ENCODE data around the gene LIMK2. TPM values are rescaled to one million over a fixed set of nuclear protein-coding genes. Genes with fewer than 3 reads are reported as not detected.

LIMK2 gene
- polyA plus RNA-seq, 1 donor (not counting 4 experiments of a cell fraction or from before 2014, with no cell fraction given), result 42.6 TPM

DNA sequence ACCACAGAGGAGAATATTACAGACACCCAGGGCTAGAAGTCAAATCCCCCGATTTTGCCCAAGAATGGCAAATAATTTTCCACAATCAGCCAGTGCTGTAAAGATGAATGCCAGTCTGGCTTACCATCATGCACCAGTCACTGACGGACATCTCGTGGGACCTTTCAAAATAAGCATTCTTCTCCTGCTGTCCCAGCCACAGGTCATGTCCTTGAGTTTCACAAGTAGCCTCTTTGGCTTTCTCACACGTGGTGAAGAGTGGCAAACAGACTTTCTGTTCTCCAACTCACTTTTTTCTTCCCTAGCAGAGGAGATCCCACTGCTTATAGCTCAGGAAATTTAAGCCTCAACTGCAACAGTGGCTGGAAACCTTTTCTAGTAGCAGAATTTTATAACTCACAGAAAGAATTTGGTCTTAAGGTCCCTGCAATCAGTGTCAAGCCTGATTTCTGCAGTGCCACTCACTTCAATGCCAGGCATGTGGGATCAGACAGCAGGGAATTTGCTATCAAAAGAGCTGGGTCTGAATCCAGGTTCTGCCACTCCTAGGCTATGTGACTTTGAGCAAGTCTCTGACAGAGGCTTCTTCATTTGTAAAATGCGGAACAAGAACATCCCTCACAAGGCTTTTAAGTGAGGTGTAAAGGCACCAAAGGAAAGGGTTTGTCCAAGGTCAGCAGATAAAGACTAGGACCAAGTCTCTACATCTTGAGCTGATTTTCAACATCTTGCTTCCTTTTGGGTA, 76.6 kb downstream of the LIMK2 start:
- FAIRE-seq (peak; percentile 44), DNase-seq (ENCODE audit: low read depth, low spot score) (no peak)
- Histone ChIP-seq H2AFZ (ENCODE audit: control insufficient read depth, low read length) (no peak overlapping the region), H3K4me2 (ENCODE audit: control insufficient read depth, extremely low read depth, insufficient read depth, low read depth, low read length) (peak overlapping the region; percentile 96), H3K4me3 (ENCODE audit: control insufficient read depth in 2 of 3, extremely low read depth in 1 of 3, insufficient read depth in 2 of 3, low read depth in 1 of 3, low read length in 3 of 3) (no peak overlapping the region), H3K9ac (ENCODE audit: control insufficient read depth, extremely low read depth, insufficient read depth, low read length) (no peak overlapping the region), H3K9me3 (ENCODE audit: control insufficient read depth, low read depth, low read length) (no peaks in the 10 kb centered on the region), H3K27ac (ENCODE audit: control insufficient read depth, insufficient read depth, low read length) (no peak overlapping the region), H4K20me1 (ENCODE audit: control insufficient read depth, extremely low read depth, insufficient read depth, low read length) (no peaks in the 10 kb centered on the region), H3K27me3 (ENCODE audit: control insufficient read depth, extremely low read depth, insufficient read depth, low read length) (no peaks in the 10 kb centered on the region), H3K36me3 (ENCODE audit: control insufficient read depth in 2 of 2, extremely low read depth in 1 of 2, insufficient read depth in 2 of 2, low read length in 2 of 2) (peaks cover 3 to 12% of the 10 kb centered on the region in 2 experiments), H3K79me2 (ENCODE audit: control insufficient read depth, insufficient read depth, low read length) (peaks cover 2% of the 10 kb centered on the region), H3K4me1 (ENCODE audit: control insufficient read depth, extremely low read depth, insufficient read depth, low read length) (peaks cover 30% of the 10 kb centered on the region), H3K9me1 (ENCODE audit: control insufficient read depth, extremely low read depth, insufficient read depth, low read length) (no peaks in the 10 kb centered on the region)
- dilution Hi-C loops (cut with MboI; ENCODE audit: extremely low pct_ligation_motif_present, low sequenced_read_pairs), result no loop called here
- TF ChIP-seq, protein P1, sequence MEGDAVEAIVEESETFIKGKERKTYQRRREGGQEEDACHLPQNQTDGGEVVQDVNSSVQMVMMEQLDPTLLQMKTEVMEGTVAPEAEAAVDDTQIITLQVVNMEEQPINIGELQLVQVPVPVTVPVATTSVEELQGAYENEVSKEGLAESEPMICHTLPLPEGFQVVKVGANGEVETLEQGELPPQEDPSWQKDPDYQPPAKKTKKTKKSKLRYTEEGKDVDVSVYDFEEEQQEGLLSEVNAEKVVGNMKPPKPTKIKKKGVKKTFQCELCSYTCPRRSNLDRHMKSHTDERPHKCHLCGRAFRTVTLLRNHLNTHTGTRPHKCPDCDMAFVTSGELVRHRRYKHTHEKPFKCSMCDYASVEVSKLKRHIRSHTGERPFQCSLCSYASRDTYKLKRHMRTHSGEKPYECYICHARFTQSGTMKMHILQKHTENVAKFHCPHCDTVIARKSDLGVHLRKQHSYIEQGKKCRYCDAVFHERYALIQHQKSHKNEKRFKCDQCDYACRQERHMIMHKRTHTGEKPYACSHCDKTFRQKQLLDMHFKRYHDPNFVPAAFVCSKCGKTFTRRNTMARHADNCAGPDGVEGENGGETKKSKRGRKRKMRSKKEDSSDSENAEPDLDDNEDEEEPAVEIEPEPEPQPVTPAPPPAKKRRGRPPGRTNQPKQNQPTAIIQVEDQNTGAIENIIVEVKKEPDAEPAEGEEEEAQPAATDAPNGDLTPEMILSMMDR (optimal IDR thresholded peaks at IDR 0.05 in 1 of 3, IDR thresholded peaks at IDR 0.05 in 1 of 3, conservative IDR thresholded peaks at IDR 0.05 in 1 of 3; ENCODE audit: extremely low read depth in 1 of 3, insufficient read depth in 2 of 3, low read length in 3 of 3), result no peak
- no peak for TF ChIP-seq EZH2 (IDR thresholded peaks at IDR 0.05; ENCODE audit: low read length)

DNA sequence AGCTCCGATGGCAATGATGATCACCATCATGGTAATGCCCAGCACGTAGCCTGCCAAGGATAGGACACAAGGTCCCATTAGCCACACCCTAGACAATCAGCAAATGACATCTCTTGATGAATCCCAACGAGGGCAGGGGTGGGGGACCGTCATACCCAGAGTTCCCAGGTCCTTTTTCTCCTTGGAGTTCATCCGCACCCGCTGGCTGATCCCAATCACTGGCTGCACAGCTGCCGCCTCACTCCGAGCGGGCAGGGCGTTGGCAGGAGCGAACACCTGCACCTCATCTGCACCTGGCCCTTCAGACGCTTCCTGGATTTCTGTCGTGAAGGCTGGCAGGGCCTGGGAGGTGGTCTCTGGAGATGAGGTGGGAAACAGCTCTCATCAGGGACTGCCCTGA, 77.2 kb downstream of the LIMK2 start:
- H3K79me2 ChIP-seq (ENCODE audit: control insufficient read depth, insufficient read depth, low read length), result peaks cover 2% of the 10 kb centered on the region
- no peak for TF ChIP-seq EZH2 (IDR thresholded peaks at IDR 0.05; ENCODE audit: low read length)
- TF ChIP-seq, protein P1 (optimal IDR thresholded peaks at IDR 0.05 in 1 of 3, IDR thresholded peaks at IDR 0.05 in 1 of 3, conservative IDR thresholded peaks at IDR 0.05 in 1 of 3; ENCODE audit: extremely low read depth in 1 of 3, insufficient read depth in 2 of 3, low read length in 3 of 3), result no peak
- peaks cover 3 to 12% of the 10 kb centered on the region in 2 experiments for H3K36me3 ChIP-seq (ENCODE audit: control insufficient read depth in 2 of 2, extremely low read depth in 1 of 2, insufficient read depth in 2 of 2, low read length in 2 of 2)
- H3K9me3 ChIP-seq (ENCODE audit: control insufficient read depth, low read depth, low read length), result no peaks in the 10 kb centered on the region
- H2AFZ ChIP-seq (ENCODE audit: control insufficient read depth, low read length), result no peak overlapping the region
- FAIRE-seq (no peak), DNase-seq (ENCODE audit: low read depth, low spot score) (no peak)
- no peaks in the 10 kb centered on the region for H4K20me1 ChIP-seq (ENCODE audit: control insufficient read depth, extremely low read depth, insufficient read depth, low read length)
- peak overlapping the region; percentile 96 for H3K4me2 ChIP-seq (ENCODE audit: control insufficient read depth, extremely low read depth, insufficient read depth, low read depth, low read length)
- peak overlapping the region; percentile 100 for H3K27ac ChIP-seq (ENCODE audit: control insufficient read depth, insufficient read depth, low read length)
- dilution Hi-C loops (cut with MboI; ENCODE audit: extremely low pct_ligation_motif_present, low sequenced_read_pairs), result no loop called here
- peaks cover 31% of the 10 kb centered on the region for H3K4me1 ChIP-seq (ENCODE audit: control insufficient read depth, extremely low read depth, insufficient read depth, low read length)
- no peaks in the 10 kb centered on the region for H3K9me1 ChIP-seq (ENCODE audit: control insufficient read depth, extremely low read depth, insufficient read depth, low read length)
- H3K9ac ChIP-seq (ENCODE audit: control insufficient read depth, extremely low read depth, insufficient read depth, low read length), result peak overlapping the region; percentile 99
- H3K27me3 ChIP-seq (ENCODE audit: control insufficient read depth, extremely low read depth, insufficient read depth, low read length), result no peaks in the 10 kb centered on the region
- H3K4me3 ChIP-seq (ENCODE audit: control insufficient read depth in 2 of 3, extremely low read depth in 1 of 3, insufficient read depth in 2 of 3, low read depth in 1 of 3, low read length in 3 of 3), result peak overlapping the region in 1 of 3 experiments; percentile 5
